ENCODE data around the gene MAGI1.

MAGI1 gene

DNA sequence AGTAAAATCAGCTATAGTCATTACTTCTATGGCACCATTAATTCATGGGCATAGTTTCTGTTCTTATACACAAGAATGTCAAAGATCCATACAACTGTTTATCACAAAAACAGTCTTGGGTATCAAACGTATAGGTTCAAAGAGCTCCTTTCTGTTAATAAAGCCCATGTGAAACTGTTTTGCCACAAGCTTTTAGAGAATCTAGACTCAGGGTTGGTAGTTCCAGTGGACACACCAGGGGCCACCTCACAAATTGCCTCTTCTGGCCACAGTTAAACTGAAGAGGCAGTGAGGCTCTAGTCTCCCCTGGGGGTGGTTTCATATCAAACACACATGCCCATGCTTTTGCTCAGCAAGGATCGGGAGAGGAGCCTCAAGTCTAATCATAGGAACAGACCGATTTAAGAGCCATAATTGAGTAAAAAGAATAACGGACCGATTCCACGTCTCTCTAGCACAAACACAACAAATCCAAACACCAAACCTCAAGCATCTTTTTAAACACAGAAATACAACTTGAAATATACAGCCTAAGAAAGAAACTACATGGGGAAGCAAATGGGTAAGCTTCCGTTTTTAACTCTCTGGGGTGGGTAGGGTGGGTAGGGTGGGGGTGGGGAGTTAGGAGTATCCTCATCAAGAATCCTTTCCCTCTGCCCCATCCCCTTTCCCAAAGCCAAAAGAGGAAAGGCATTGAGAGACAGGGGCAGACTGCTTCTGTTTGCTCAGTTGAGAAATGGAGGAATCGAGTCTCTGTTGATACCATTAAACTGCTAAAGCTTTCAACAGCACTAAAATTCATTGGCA lies 443.3 kb downstream of the MAGI1 start:
- DNase-seq (ENCODE audit: low read depth): no peak

DNA sequence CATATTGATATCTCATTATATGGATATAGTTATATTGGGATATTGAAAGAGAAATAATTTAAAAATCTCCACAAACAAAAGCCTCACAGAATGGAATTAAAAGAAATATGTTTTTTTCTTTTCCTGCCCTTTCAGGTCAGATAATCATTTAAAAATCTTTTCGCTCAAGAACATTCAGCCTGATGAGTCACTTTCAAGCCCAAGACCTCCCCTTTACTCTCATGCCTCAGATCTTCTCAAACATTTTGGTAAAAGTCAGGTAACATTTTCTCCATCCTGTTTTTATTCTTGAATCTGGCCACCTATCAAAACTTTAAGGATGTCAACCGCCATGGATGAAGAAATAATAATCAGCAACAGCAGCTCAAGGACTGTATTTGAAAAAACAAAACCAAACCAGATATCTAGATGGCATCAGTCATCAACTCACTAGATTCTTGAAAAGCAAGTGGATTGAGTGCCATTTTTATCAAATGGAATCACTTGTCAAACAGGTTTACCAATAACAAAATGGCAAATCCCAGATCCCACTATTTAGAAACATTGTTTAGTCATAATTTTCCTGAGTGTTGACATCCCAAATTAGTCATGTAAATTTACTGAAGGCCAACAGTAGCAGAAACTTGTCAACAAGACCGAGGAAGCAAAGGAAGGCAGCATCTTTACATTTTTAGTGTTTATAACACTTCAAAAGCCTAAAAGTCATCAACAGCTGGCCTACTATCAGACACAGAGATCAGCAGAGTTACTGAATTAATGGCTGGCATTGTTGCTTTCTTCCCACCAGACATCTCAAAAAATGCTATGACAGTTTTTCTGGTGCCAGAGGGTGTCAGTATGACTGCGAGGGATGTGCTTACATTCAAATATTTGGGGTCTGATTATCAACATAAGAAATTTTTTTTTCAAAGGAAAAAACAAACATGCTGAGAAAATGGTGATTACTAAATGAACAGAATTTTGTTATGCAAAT lies 444.7 kb downstream of the MAGI1 start:
- no peak for DNase-seq (ENCODE audit: low read depth)

DNA sequence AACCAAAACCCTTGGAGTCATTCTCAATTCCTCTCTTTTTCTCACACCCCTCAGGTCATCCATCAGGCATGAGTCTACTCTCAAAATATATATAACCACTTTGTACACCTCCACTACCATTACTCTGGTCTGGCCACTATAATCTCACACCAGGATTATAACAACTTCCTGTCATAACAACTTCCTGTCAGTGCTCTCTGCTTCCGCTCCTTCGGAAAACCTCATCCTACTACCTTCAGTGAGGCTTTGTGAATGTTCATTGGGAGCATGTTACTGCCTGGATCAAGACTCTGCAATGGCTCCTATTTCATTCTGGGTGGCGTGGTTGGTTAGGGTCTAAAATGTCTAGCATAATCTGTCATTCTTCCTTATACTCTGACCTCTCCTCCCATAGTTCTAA lies 447.4 kb downstream of the MAGI1 start:
- no peak for DNase-seq (ENCODE audit: low read depth)

DNA sequence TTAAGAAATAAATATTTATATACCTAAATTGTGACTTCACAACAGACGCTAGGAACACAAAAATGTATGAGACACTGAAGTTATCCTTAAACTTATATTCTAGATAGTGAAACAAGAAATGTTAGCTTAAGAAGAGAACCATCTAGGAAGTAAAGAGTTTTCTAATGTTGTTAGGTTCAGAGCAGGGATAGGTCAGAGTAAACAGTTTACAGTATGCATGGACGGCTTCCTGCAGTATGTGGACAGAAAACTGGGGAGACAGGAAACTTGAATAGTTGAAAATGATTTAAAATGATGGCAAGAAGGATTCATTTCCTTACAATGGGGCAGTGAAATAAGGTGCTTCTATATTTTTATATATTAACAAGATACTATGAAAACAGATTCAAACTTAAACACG lies 449.8 kb downstream of the MAGI1 start:
- DNase-seq (ENCODE audit: low read depth): no peak

DNA sequence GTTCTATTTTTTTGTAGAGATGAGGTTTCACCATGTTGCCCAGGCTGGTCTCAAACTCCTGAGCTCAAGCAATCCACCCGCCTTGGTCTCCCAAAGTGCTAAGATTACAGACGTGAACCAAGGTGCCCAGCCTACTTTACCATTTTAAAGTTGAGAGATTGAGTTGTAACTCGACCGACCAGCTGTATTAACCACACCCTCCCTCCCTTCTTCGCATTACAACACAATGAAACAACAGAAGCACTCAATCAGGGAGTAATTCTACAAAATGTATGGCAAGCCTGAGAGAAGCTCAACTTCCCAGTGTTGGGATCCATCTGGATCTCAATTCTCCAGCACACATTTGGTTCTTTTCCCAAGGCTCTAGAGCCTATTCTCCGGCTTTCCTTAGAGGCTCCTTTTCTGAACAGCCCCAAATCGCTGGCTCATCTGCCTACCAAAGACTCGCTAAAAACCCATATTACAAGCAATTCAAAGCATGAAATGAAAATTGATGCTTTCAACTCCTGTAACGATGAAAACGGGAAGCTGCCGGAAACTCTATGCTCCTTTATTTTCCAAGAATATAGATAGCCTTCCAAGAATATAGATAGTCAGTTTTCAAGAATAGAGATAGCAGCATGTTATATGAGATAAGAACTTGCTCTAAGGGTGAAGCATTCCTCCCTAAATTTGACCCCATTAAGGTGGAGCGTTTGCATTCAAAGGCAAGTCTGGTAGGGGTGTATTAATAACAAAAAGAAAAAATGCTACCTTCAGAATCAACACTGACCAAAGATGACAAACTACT lies 450.9 kb downstream of the MAGI1 start:
- no peak for DNase-seq (ENCODE audit: low read depth)

DNA sequence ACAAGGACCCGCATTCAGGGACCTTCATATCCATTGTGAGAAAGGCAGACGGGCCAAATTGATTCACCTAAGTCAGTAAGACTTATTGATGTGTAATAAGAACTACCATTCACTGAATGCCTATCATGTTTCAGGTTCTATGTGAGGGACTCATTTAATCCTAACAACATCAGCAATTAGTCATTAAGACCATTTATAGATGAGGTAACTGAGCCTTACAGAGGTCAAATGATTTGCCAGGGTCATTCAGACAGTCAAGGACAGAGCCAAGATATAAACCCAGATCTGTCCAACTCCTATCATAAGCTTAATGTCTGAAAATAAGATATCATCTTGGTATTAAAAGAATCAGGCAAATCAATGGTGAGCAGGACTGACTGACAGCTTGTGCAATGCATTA lies 453.8 kb downstream of the MAGI1 start:
- DNase-seq (ENCODE audit: low read depth): no peak

DNA sequence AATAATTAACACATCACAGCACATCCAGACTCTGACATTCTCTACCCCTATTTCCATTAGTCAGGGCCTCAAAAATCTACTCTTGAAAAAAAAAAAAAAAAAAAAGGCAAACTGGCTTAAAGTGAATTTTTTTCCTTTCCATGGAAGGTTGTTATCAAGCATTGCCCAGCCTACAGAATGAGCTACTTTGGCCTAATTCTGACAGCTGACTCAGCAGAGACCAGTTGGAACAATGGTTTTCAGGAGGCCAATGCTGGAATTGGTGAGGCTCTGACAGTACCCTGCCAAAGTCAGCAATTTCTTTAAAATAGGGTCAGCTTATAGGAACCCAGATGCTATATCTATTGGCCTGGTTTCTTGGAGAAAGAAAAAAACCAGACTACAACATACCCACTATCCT lies 454.7 kb downstream of the MAGI1 start:
- no peak for DNase-seq (ENCODE audit: low read depth)

DNA sequence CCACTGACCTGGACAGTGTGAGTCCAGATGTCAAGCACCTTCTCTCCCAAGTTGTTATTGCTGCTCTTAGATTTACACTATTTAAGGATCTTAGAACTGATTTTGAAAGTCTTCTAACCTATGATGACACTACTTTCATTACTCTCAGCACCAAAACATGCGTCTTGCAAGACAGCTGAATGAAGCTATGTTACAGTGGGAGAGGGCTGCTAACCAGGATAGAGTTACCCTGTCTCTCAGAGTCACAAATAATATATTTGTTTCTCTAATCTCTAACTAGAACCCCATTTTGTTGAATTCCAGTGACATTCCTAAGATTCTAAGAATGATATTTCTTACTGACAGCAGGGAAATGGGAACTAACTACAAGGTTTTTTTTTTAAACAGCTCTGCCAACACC lies 455.5 kb downstream of the MAGI1 start:
- DNase-seq (ENCODE audit: low read depth): no peak

DNA sequence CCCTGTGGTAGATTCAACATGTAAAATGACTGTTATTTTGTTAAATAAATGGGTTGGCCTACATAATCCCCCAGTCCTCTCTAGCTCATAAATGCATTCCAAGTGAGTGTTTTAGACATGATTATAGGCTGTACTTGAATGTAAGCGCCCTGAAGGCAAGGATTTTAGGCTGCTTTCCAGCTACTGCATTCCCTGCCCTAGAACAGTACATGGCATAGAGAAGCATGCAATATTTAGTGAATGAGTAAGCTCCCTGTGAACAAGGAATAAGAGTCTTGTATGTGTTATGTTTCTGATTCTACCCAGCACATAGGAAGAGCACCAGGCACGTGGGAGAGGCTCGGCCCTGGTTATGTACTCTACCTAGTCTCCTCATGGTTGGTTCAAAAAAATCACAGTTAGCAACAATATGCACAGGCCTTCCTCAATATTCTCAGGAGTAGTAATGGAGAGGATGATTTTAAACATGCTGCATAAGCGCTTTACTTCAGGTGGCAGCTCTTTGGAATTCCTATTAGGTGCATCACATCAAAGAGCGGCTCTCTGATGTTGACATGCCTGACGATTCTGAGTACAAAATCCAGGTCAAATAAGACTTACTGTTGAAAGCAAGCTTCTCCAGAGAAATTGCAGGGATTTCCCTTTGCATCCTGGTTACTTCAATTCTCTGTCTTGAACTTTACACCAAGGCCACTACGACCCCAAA lies 456.6 kb downstream of the MAGI1 start:
- no peak for DNase-seq (ENCODE audit: low read depth)

DNA sequence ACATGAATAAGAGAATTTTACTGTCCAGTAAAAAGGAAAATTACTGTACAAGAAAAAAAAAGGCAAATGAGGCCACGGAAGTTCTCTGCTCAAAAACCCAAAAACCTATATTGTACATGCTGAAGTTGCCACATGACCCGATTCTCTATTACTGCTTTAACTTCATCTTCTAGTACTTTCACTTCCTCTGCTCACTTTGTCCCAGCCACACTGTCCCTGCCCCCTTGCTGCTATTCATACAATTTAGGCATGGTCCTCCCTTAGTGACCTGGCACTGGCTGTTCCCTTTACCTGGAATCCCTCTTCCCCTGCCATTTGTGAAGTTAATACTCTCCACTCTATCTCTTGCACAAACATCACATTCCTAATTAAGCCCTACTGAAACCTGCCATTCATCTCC lies 457.4 kb downstream of the MAGI1 start:
- DNase-seq (ENCODE audit: low read depth): no peak

DNA sequence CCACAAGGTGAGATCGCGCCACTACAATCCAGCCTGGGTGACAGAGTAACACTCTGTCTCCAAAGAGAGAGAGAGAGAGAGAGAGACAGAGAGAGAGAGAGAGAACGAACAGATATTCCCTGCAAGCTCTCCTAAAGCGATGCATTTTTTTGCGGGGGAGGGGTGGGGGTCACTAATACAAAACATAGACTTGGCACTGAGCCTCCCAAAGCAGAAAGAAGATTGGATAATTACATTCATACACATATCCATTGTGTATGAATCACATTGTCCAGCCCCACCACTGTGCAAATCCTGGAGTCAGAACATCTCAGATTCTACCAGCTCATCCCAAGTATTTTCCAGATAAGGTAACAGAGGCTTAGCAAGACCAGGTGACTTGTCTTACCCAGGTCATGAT lies 459.9 kb downstream of the MAGI1 start:
- no peak for DNase-seq (ENCODE audit: low read depth)

DNA sequence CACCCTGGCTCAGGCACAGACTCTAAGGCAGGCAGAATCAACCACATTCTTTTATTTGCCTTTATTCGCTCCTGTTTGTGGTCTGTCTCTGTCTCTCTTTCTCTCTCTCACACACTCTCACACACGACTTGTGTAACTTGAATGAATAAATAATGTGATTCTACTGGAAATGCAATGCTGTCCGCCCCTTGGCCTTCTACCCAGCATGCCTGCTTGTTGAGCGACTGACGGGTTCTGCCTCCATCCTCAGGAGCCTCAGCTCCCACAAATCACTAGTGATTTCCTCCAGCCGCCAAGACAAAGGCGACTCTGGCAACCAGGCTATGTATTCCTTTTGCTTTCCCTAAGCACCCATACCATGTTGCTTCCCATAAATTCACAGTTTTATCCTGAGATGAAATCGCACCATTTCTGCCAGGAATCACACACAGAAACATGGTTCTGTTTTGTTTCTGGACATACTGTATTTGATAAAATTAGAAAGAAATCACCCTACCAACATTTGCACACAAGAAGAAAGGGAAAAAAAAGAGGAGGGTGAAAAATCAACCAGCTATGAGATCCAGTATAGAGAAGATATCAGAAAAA lies 460.8 kb downstream of the MAGI1 start:
- DNase-seq (ENCODE audit: low read depth): no peak

DNA sequence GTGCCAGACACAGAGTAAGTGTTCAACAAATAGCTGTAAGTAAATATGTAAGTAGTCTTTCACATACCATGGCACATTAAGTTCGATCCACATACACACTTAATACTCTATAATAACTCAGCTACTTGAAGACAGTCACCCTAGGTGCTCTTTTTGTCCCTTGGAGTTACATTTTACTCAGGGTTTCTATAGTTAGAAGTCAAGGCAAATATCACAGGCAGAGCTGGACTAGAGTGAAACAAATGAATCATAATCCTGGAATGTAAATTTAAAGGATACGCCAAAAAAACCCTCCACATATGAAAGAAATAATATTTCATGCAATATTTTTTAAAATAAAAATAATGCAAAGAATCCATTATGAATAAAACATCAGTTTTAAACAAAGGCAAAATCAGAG lies 461.8 kb downstream of the MAGI1 start:
- DNase-seq (ENCODE audit: low read depth): peak; percentile 37

DNA sequence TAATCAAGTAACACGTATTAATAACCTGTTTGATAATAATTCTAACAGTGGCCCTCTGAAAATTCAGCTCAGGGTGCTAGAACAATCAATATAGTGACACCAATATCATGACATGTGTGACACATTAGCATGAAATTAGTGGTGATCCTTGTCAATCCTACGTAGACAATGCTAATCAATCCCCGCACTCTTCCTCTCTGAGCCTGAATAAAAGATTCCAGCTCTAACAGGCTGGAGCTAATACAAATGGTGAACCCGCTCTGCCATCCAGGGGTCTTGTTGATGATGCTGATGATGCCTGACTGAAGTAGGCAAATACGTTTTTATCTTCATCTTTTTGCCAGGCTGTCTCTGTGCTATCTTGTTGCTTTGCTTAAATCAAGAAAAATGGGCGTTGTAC lies 462.5 kb downstream of the MAGI1 start:
- no peak for DNase-seq (ENCODE audit: low read depth)

DNA sequence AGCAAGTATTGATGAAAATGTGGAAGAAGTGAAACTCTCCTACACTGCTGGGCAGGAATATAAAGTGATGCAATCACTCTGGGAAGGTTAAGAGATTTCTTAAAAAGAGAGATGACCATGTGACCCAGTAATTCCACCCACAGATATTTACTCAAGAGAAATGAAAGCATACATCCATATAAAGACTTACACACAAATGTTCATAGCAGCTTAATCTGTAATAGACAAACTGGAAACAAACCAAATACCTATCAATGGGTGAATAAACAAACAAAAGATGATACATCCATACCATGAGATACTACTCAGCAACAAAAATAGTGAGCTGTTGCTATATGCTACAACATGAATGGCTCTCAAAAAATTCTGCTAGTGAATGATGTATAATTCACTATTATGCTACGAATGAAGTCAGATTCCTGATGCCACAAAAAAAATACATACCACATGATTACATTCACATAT lies 463.3 kb downstream of the MAGI1 start:
- DNase-seq (ENCODE audit: low read depth): peak; percentile 71

DNA sequence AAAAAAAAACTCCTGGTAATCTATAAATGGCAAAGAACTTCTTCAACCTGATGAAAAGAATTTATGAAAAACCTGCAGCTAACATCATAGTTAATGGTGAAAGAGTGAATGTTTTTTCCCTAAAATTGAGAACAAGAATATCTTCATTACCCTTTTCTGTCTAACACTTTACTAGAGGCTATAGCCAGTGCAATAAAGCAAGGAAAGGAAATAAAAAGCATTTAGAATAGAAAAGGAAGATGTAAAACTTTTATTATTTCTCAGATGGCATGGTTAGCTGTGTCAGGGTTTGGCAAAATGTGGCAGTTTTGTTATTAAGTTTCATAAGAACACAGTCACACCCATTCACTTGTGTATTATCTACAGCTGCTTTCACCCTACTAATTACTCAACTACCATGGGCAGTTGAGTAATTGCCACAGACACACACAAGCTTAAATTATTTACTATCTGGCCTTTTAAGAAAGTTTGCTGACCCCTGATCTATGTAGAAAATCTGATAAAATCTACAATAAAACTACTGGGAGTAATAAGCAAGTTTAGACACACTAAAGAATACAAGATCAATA lies 465.1 kb downstream of the MAGI1 start:
- DNase-seq (ENCODE audit: low read depth): no peak

DNA sequence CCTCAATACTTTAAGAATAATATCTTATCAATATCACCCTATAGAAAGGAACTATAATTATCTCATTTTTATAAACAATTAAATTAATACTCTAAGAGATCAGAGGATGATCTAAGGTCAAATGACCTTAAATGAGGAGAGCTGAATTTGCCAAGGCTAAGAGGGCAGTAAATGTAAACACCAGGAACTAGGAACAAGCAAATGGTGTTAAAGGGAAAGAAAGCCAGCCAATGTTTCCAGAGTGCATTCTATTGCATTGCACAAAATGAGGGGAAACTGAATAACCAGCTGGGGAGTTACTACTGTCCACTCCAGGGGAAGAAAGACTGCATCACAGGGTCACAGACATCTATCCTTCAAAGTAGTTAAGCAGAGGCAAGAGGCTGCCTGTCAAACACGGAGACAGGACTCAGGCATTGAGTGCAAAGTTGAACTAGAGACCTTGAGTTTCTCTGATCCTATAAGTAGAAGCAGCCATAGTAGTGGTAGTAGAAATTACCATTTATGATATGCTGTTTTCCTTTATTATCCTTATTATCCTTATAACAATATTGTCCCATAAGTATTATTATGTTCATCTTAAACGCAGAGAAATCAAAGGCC lies 466.4 kb downstream of the MAGI1 start:
- no peak for DNase-seq (ENCODE audit: low read depth)

DNA sequence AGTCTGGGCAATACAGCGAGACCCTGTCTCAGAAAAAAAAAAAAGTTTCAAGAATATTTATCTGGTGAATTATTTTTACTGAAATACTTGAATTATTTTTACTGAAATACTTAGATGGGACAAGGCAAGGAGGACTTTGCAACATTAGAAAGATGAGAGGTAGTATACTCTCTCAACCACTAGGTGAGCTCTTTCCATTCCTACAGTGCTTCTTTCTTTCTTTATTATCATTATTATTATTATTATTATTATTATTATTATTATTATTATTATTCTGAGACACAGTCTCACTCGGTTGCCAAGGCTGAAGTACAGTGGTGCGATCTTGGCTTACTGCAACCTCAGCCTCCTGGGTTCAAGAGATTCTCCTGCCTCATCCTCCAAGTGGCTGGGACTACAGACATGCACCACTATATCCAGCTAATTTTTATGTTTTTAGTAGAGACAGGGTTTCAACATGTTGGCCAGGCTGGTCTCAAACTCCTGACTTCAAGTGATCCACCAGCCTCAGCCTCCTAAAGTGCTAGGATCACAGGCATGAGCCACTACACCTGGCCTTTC lies 468.8 kb downstream of the MAGI1 start:
- DNase-seq (ENCODE audit: low read depth): no peak

DNA sequence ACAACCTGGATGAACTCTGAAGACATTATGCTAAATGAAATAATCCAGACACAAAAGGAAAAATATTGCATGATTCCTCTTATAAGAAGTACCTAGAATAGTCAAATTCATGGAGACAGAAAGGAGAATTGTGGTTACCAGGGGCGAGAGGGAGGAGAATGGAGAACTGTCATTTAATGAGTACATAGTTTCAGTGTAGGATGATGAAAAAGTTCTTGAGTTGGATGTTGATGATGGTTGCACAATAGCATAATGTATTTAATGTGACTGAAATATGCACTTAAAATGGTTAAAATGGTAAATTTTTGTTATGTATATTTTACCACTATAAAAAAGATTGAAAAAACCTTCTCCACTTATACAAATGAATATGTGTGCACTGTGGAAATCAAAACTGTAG lies 469.6 kb downstream of the MAGI1 start:
- DNase-seq (ENCODE audit: low read depth): no peak

DNA sequence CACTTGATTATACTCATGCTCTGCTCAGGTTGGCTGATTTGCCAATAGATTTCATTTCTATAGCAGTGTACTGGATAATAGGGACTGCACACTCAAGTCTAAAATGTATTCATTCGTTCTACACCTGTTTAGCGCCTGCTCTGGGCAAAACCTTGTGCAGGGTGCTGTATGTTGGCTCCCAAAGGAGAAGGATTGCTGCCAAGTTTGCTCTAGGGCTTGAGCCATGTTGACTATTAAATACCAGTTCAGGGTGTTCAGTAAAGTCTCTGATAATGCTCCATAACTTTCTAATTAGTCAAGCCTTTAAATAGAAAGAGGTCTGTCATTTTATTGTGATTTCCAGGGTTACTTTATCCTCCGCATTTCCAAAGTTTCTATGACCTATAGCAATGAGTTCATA lies 470.2 kb downstream of the MAGI1 start:
- no peak for DNase-seq (ENCODE audit: low read depth)

Measured in fibroblast of gingiva (primary cell).